PC-3 (cell line): ENCODE data around the gene PRKCD. TPM values are rescaled to one million over a fixed set of nuclear protein-coding genes. Genes with fewer than 3 reads are reported as not detected.

Experiments used
- ATAC-seq: fragments of 200-7000 bp; cut with Tn5 transposase; 2 replicates; pipeline ENCODE4 v1.9.1; 2020; ENCODE audit warnings: mild to moderate bottlenecking, moderate library complexity
- BruUV-seq: library from RNA; stranded (reverse); fragments of 400-500 nt; replicated peaks from 2 replicates; lab custom pipeline; 2021; lab: Mats Ljungman, UMichigan
- CTCF ChIA-PET: fragments of 300-600 bp; sonication (Branson Sonifier 250); formaldehyde crosslinking; loops from one replicate; lab custom pipeline; 2022; ENCODE audit warnings: antibody characterized with exemption; lab: Charles Lee
- POLR2A ChIA-PET: fragments of 300-600 bp; sonication (Branson Sonifier 250); formaldehyde crosslinking; loops from one replicate; lab custom pipeline; 2022; ENCODE audit warnings: antibody characterized with exemption; ENCODE audit not compliant: unreplicated experiment; lab: Charles Lee
- DNase-seq: peaks from one replicate; pipeline ENCODE4 v3.0.0-alpha.2; 2015
- H2AFZ ChIP-seq: fragments of 300-600 bp; sonication (generic); 2 replicates; pipeline ENCODE4 v1.6.0; 2016; ENCODE audit warnings: antibody characterized with exemption, low read length
- H3F3A ChIP-seq: fragments of 300-600 bp; sonication (generic); one replicate; pipeline ENCODE4 v1.6.0; 2017; ENCODE audit warnings: antibody characterized with exemption, low read length, control low read depth, mild to moderate bottlenecking; ENCODE audit not compliant: unreplicated experiment
- H3K27ac ChIP-seq: fragments of 300-600 bp; sonication (generic); 2 replicates; pipeline ENCODE4 v1.5.1; 2016; ENCODE audit warnings: mild to moderate bottlenecking, low read length
- H3K27me3 ChIP-seq: fragments of 300-600 bp; sonication (generic); 2 replicates; pipeline ENCODE4 v1.6.1; 2016; ENCODE audit warnings: low read length, mixed read lengths
- H3K36me3 ChIP-seq: fragments of 300-600 bp; sonication (generic); 2 replicates; pipeline ENCODE4 v1.6.1; 2016; ENCODE audit warnings: low read depth, mixed run types, low read length, mixed read lengths
- H3K4me1 ChIP-seq: fragments of 300-600 bp; sonication (generic); 2 replicates; pipeline ENCODE4 v1.5.1; 2016; ENCODE audit warnings: low read length; ENCODE audit not compliant: insufficient read depth
- H3K4me2 ChIP-seq: fragments of 300-600 bp; sonication (generic); 2 replicates; pipeline ENCODE4 v1.6.0; 2016; ENCODE audit warnings: low read length
- H3K4me3 ChIP-seq: fragments of 300-600 bp; sonication (generic); 2 replicates; pipeline ENCODE4 v1.5.1; 2016; ENCODE audit warnings: mild to moderate bottlenecking, low read length, mixed read lengths
- H3K79me2 ChIP-seq: fragments of 300-600 bp; sonication (generic); 2 replicates; pipeline ENCODE4 v1.6.1; 2017; ENCODE audit warnings: low read length, mixed read lengths
- H3K9ac ChIP-seq: fragments of 300-600 bp; sonication (generic); 2 replicates; pipeline ENCODE4 v1.6.0; 2016; ENCODE audit warnings: mild to moderate bottlenecking, low read length
- H3K9me2 ChIP-seq: fragments of 300-600 bp; sonication (generic); replicated peaks from 2 replicates; pipeline ENCODE4 v1.6.1; 2016; ENCODE audit warnings: mixed run types, low read length, mixed read lengths
- H3K9me3 ChIP-seq: fragments of 300-600 bp; sonication (generic); 2 replicates; pipeline ENCODE4 v1.6.1; 2016; ENCODE audit warnings: low read length, mixed read lengths
- H4K20me1 ChIP-seq: fragments of 300-600 bp; sonication (generic); 2 replicates; pipeline ENCODE4 v1.6.1; 2016; ENCODE audit warnings: low read length, mixed read lengths
- CTCF ChIP-seq: fragments of 300-600 bp; sonication (generic); conservative IDR thresholded peaks from 2 replicates; pipeline ENCODE4 v1.5.1; 2017; ENCODE audit warnings: antibody characterized with exemption, low read depth, mild to moderate bottlenecking, low read length
- EZH2 ChIP-seq: fragments of 300-600 bp; sonication (generic); IDR thresholded peaks from one replicate; pipeline ENCODE4 v1.6.1; 2017; ENCODE audit warnings: antibody characterized with exemption, mild to moderate bottlenecking, low read length; ENCODE audit not compliant: unreplicated experiment
- EZH2phosphoT487 ChIP-seq: fragments of 300-600 bp; sonication (generic); IDR thresholded peaks from 2 replicates; pipeline ENCODE4 v1.6.1; 2018; ENCODE audit warnings: mild to moderate bottlenecking, antibody characterized with exemption, low read length, borderline replicate concordance
- intact Hi-C: fragments of 100-400 bp; cut with micrococcal nuclease; formaldehyde crosslinking; loops from 2 replicates; pipeline ENCODE4 v1.9.0; 2023
- total RNA-seq: library from RNA; depleted of rRNA; stranded (reverse); fragments of >200 nt; gene quantifications from 2 replicates; pipeline ENCODE4 v1.2.3, GENCODE V29; 2014

Gene PRKCD
- total RNA-seq, 1 experiment from 2014 or later, result 7.8 TPM

- H3K4me3 ChIP-seq, result no peak overlapping the region
- CTCF ChIA-PET, result no interaction called here
- no peak overlapping the region for H3K9ac ChIP-seq
- no peaks in the 10 kb centered on the region for H4K20me1 ChIP-seq
- intact Hi-C loops, result no loop called here
- H3K4me2 ChIP-seq, result no peak overlapping the region
- H3K4me1 ChIP-seq, result no peaks in the 10 kb centered on the region; the same call in 1 of the 2 replicates
- no peak overlapping the region for H3K27ac ChIP-seq
- BruUV-seq, result no TSS peak
- H2AFZ ChIP-seq, result no peak overlapping the region
- no peaks in the 10 kb centered on the region for H3K27me3 ChIP-seq
- no peak for DNase-seq
- H3K9me3 ChIP-seq, result no peaks in the 10 kb centered on the region
- no peaks in the 10 kb centered on the region for H3K79me2 ChIP-seq
- H3K9me2 ChIP-seq, result no peaks in the 10 kb centered on the region
- no peaks in the 10 kb centered on the region for H3F3A ChIP-seq
- peaks cover 36% of the 10 kb centered on the region for H3K36me3 ChIP-seq
- POLR2A ChIA-PET, result no interaction called here
- no peak for ATAC-seq
- TF ChIP-seq EZH2, result no peak
These were observed 21.9 kb downstream of the PRKCD start for GRCh38 chr3:53182764-53183355.

GRCh38 chr3:53183514-53183913 is 22.5 kb downstream of the PRKCD start:
- Histone ChIP-seq H3K79me2 (no peaks in the 10 kb centered on the region), H3K4me3 (no peak overlapping the region), H2AFZ (no peak overlapping the region), H3K27ac (no peak overlapping the region), H3K9me2 (no peaks in the 10 kb centered on the region), H3F3A (no peaks in the 10 kb centered on the region), H3K27me3 (no peaks in the 10 kb centered on the region), H3K4me1 (no peaks in the 10 kb centered on the region; the same call in 1 of the 2 replicates), H3K9ac (no peak overlapping the region), H3K9me3 (no peaks in the 10 kb centered on the region), H4K20me1 (no peaks in the 10 kb centered on the region), H3K4me2 (no peak overlapping the region), H3K36me3 (peaks cover 41% of the 10 kb centered on the region)
- intact Hi-C loops, result no loop called here
- no peak for DNase-seq
- ChIA-PET POLR2A (no interaction called here), CTCF (no interaction called here)
- no peak for ATAC-seq
- BruUV-seq, result no TSS peak
- no peak for TF ChIP-seq CTCF
- TF ChIP-seq EZH2, result no peak
- TF ChIP-seq EZH2phosphoT487, result no peak

- H2AFZ ChIP-seq, result no peak overlapping the region
- no peaks in the 10 kb centered on the region for H3K9me3 ChIP-seq
- ATAC-seq (no peak), DNase-seq (no peak)
- no peaks in the 10 kb centered on the region for H4K20me1 ChIP-seq
- H3K27me3 ChIP-seq, result no peaks in the 10 kb centered on the region
- H3K79me2 ChIP-seq, result no peaks in the 10 kb centered on the region
- no peak overlapping the region for H3K27ac ChIP-seq
- no peak overlapping the region for H3K9ac ChIP-seq
- POLR2A ChIA-PET, result no interaction called here
- H3K4me3 ChIP-seq, result no peak overlapping the region
- no peak overlapping the region for H3K4me2 ChIP-seq
- no TSS peak for BruUV-seq
- no peaks in the 10 kb centered on the region for H3K9me2 ChIP-seq
- peaks cover 34% of the 10 kb centered on the region for H3K36me3 ChIP-seq
- intact Hi-C loops, result no loop called here
- H3K4me1 ChIP-seq, result no peaks in the 10 kb centered on the region; the same call in 1 of the 2 replicates
- TF ChIP-seq EZH2 (no peak), CTCF (no peak), EZH2phosphoT487 (no peak)
- no peaks in the 10 kb centered on the region for H3F3A ChIP-seq
- CTCF ChIA-PET, result no interaction called here
These were observed 23.7 kb downstream of the PRKCD start for GRCh38 chr3:53184701-53185100.
